ENCODE results near the gene OGDH.
A peak's percentile ranks its signal among the peaks of the same experiment; 100 is the strongest.

The OGDH gene

DNA sequence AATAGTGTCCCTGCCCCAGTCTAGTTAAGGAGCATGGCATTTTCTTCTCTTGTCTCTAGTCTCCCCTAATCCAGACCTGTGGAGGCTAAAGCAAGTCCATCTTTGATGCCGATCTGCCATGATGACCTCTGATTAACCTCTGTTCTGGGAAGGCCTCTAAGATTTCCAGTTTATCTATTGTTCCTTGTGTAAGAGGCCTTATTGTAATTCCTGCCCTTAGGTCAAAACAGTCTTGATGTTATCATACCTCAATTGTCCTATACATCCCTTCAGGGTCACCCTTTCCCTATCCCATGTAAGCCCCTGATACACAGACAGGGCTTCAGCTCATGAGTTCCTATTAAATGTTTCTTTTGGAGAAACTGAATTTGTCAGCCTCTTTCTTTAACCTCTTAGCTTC, 137.3 kb downstream of the OGDH start:
- DNase-seq = no peak

DNA sequence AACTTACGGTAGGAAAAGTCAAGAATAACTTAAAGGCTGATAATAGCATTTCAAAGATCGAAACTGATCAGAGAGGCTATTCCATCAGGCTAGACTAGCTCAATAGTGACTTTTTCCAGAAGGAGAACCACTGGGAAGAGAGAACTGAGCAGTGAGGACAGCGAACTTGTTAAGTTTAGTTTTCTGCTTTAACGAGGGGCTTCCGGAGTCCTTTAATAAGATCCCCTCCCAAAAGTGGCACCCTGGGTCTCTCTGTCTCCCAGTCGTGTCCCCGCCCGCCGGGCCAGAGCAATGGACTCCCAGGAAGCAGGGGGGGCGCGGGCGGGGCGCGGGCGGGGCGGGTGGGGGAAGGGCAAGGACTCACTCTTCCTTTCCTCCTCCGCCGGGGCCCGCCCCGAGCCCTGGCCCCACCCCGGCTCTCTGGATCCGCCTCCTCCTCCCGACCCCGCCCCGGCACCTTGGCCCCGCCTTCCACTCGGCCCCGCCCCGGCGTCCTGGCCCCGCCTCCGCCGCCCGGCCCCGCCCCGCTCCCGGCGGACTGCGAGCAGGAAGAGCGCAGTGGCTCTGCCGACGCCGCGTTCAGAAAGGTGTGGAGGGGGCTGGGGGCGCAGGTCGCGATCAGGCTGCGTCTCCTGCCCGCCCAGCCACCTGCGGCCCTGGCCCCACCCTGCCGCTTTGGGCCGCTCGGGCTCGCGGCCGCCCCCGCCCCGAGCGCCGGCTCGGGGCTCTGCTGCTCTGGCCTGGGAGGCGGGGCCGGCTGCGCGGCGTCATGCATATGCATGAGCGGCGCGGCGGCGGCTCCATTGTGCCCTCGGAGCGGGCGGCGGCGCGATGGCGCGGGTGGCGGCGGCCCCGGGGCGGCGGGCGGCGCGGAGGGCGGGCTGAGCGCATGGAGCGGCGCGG, 141.9 kb downstream of the OGDH start, which contains the start of gene ZMIZ2:
TSS of gene ZMIZ2 (plus strand) at position 803 of the 903 bp plus-strand sequence. CDS start 7,403 bp downstream, outside the sequence.
- DNase-seq = peak; percentile 97

GRCh38 chr7:44748948-44749731, 142.7 kb downstream of the OGDH start:
- DNase-seq = no peak

GRCh38 chr7:44749992-44750391, 143.6 kb downstream of the OGDH start:
- DNase-seq = no peak

DNA sequence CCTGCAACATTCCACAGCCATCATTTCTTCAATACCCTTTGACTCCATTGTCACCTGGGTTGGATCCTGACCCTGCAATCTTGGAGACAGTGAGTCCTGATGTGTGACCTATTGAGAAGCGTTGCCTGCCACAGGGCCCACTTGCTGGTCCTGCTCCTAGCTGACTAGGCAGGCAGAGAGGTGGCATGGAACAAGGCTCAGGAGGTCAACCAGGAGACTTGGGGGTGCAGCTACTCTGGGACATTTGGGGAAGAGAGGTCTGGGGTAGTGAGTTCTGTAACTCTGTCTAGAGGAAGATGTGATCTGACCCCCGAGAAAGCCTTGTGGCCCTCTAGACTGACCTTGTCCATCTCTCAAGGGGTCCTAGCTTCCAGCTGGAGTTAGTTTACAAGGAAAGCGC, 144.0 kb downstream of the OGDH start:
- DNase-seq = no peak

GRCh38 chr7:44750921-44751571, 144.6 kb downstream of the OGDH start:
- DNase-seq = peak; percentile 50

- DNase-seq = no peak
Measured at GRCh38 chr7:44752822-44753221, 146.4 kb downstream of the OGDH start.

DNA sequence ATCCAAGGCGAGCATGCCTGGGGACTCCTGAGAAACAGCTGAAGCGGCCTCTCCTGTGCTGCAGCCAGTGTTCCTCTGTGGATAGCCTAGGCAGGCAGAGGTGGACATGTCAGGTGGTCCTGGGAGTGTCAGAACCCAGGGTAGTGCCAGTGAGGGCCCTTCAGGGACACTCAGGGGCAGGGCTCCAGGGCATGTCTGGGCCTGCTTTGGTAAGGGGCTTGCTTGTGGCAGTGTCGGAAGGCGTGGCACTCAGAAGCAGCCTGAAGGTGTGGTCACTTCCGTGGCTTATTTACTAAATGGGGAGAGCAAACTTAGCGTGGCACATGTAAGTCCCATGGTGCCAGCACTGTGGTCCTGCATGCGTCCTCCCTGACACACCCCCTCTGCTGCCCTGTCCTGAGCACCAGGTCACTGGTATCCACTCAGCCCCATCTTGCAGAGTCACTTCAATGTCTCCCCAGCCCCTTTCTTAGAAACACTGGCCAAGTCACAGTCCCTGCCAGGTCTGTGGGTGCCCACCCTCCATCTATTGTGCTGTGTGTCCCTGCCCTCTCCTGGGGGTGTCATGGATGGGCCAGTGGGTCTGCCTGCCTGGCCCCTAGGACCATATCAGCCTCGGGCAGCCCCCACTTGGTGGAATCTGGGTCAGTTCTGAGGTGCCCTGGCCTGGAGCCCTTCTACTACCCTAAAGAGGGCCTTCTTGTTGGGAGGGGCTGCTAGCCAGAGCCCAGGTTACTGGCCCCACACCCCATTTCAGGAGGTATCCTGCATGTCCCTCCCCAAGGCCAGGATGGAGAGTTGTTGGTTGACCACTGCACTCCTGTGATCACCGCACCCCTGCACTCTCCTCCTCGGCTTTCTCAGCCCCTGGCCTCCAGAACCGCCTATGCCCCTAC, 148.6 kb downstream of the OGDH start:
- DNase-seq = no peak

DNA sequence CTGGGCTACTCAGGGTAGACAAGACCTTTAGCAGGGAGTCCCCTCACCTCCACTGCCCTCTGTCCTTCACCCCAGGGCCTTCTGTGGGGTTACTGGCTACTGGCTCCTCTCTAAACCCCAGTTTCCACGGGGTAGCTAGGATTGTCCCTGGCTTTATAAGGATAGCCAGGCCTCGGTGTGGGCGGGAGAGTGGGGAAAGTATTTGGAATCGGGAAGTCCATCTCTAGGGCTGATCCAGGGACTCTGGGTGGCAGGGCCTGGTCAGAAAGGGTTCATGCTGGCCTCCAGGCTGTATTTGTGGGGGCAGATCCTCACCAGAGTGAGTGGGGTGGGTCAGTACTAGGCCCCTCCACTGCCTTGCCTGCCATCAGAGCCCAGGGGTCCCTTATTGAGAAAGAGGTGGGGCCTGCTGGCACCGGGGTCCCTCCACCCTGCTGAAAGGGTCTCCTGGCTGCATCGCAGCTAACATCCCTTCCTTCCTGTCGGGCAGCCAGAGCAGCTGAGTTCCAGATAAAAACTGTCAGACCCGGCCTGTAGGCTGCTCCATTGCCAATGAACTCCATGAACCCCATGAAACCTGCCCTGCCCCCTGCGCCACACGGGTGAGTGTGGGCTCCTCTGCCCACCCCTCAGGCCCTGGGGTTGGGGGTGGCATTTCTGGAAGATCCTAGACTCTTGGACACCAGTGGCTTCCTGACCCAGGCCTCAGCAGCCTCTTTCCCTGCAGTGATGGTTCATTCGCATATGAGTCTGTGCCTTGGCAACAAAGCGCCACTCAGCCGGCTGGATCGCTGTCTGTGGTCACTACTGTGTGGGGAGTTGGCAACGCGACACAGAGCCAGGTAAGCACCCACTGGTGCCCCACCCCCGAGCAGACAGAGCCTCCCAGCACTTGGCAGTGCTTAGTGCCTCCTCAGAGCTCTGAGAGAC, 149.5 kb downstream of the OGDH start:
- no peak for DNase-seq

GRCh38 chr7:44756904-44757303, 150.5 kb downstream of the OGDH start:
- DNase-seq = no peak

DNA sequence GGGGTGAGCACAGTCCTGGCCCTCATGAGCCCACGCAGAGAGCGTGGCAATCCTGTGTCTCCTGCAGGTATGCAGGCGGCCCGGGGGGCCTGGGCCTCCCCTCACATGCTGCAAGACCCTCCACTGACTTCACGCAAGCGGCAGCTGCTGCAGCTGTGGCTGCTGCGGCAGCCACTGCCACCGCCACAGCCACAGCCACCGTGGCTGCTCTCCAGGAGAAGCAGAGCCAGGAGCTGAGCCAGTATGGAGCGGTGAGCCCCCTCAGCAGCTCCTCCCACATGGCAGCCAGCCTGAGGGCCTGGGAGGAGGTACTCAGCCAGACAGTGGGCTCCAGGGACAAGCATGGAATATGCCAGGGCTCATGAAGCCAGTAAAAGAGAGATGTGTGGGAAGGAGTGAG, 150.9 kb downstream of the OGDH start:
- DNase-seq = no peak

- no peak for DNase-seq
Measured at GRCh38 chr7:44757739-44758138, 151.3 kb downstream of the OGDH start.

All from activated T-cell treated with anti-CD3 and anti-CD28 coated beads, Interleukin-2, amount 50 U/mL, for 1 hour (primary cell).